ENCODE results near the gene CABS1.

Gene CABS1

GRCh38 chr4:70334681-70335080 is at the start of gene CABS1:
Gene CABS1, plus strand, starts transcription at chr4:70334981. Its CDS starts 59 bp downstream, at chr4:70335040.
- DNase-seq, result no peak

- no peak for DNase-seq
Observed at GRCh38 chr4:70288651-70289050, 46.1 kb upstream of the CABS1 start.

- no peak for DNase-seq
Observed at GRCh38 chr4:70291341-70291740, 43.4 kb upstream of the CABS1 start.

- no peak for DNase-seq
Observed at GRCh38 chr4:70297576-70297975, 37.2 kb upstream of the CABS1 start.

- DNase-seq, result no peak
Observed at GRCh38 chr4:70298051-70298450, 36.7 kb upstream of the CABS1 start.

- DNase-seq, result no peak
Observed at GRCh38 chr4:70299643-70300042, 35.1 kb upstream of the CABS1 start.

GRCh38 chr4:70300215-70300614 is 34.6 kb upstream of the CABS1 start:
- no peak for DNase-seq

GRCh38 chr4:70303090-70303489 is 31.7 kb upstream of the CABS1 start:
- no peak for DNase-seq

GRCh38 chr4:70305601-70306000 is 29.2 kb upstream of the CABS1 start:
- DNase-seq, result no peak

GRCh38 chr4:70306076-70306475 is 28.7 kb upstream of the CABS1 start:
- no peak for DNase-seq

- DNase-seq, result no peak
Observed at GRCh38 chr4:70313736-70314135, 21.0 kb upstream of the CABS1 start.

- no peak for DNase-seq
Observed at GRCh38 chr4:70315928-70316327, 18.9 kb upstream of the CABS1 start.

GRCh38 chr4:70326052-70326451 is 8.7 kb upstream of the CABS1 start:
- no peak for DNase-seq

GRCh38 chr4:70336043-70336442 is 1.3 kb downstream of the CABS1 start:
- DNase-seq, result no peak

GRCh38 chr4:70337886-70338420 is 3.2 kb downstream of the CABS1 start:
- DNase-seq, result peak; percentile 6

- DNase-seq, result no peak
Observed at GRCh38 chr4:70356185-70356584, 21.4 kb downstream of the CABS1 start.

- no peak for DNase-seq
Observed at GRCh38 chr4:70359115-70359661, 24.4 kb downstream of the CABS1 start.

- DNase-seq, result no peak
Observed at GRCh38 chr4:70360460-70360859, 25.7 kb downstream of the CABS1 start, which contains the start of gene SMR3A. Gene SMR3A, plus strand, starts transcription at chr4:70360760. Its CDS starts 1,356 bp downstream, at chr4:70362116.

GRCh38 chr4:70364002-70364401 is 29.2 kb downstream of the CABS1 start:
- no peak for DNase-seq

GRCh38 chr4:70365479-70365878 is 30.7 kb downstream of the CABS1 start:
- peak; percentile 5 for DNase-seq

GRCh38 chr4:70367813-70368212 is 33.0 kb downstream of the CABS1 start:
- no peak for DNase-seq

- no peak for DNase-seq
Observed at GRCh38 chr4:70371987-70372386, 37.2 kb downstream of the CABS1 start.

GRCh38 chr4:70372760-70373159 is 38.0 kb downstream of the CABS1 start:
- DNase-seq, result no peak

- no peak for DNase-seq
Observed at GRCh38 chr4:70380578-70380977, 45.8 kb downstream of the CABS1 start.

GRCh38 chr4:70382691-70383181 is 48.0 kb downstream of the CABS1 start, which contains the start of gene SMR3B:
Gene SMR3B, plus strand, starts transcription at chr4:70383131. Its CDS starts 1,380 bp downstream, at chr4:70384511.
- DNase-seq, result no peak

Measured in fibroblast of skin of right quadriceps (primary cell).